CD14-positive monocyte (primary cell): ENCODE data around the gene CNTN2. TPM values are rescaled to one million over a fixed set of nuclear protein-coding genes. Genes with fewer than 3 reads are reported as not detected.

Experiments
- DNase-seq, 3 donors: peaks; one replicate each; pipeline ENCODE4 v3.0.0-alpha.2; 2011 to 2022
- H2AFZ ChIP-seq: 2 replicates; pipeline ENCODE4 v1.6.0; 2012; ENCODE audit warnings: mild to moderate bottlenecking, low read depth, low read length, inconsistent platforms; ENCODE audit not compliant: insufficient read depth, poor library complexity, severe bottlenecking
- H3K27ac ChIP-seq, 2 donors: 1 replicate in 1 of 2; 2 replicates in 1 of 2; pipeline ENCODE4 v1.5.1; 2012 to 2013; ENCODE audit warnings: low read length in 2 of 2, control low read depth in 1 of 2, inconsistent platforms in 1 of 2, low read depth in 1 of 2, mild to moderate bottlenecking in 1 of 2
- H3K27me3 ChIP-seq, 2 donors: one replicate each; pipeline versions ENCODE4 v1.6.0 to v1.6.1; 2011 to 2013; ENCODE audit warnings: low read length in 2 of 2; ENCODE audit not compliant: control insufficient read depth in 2 of 2, insufficient read depth in 2 of 2
- H3K36me3 ChIP-seq, 2 donors: replicated peaks in 1 of 2; 1 replicate in 1 of 2; 2 replicates in 1 of 2; pipeline versions ENCODE4 v1.5.1 to v1.6.1; 2012 to 2013; ENCODE audit warnings: low read length in 2 of 2, control low read depth in 1 of 2, inconsistent platforms in 1 of 2, mild to moderate bottlenecking in 1 of 2; ENCODE audit not compliant: insufficient read depth in 2 of 2, control insufficient read depth in 1 of 2
- H3K4me1 ChIP-seq, 2 donors: 1 replicate in 1 of 2; 2 replicates in 1 of 2; pipeline versions ENCODE4 v1.5.1 to v1.6.1; 2012 to 2013; ENCODE audit warnings: low read length in 2 of 2, control low read depth in 1 of 2, inconsistent platforms in 1 of 2, mild to moderate bottlenecking in 1 of 2, moderate library complexity in 1 of 2; ENCODE audit not compliant: insufficient read depth in 2 of 2, control insufficient read depth in 1 of 2
- H3K4me2 ChIP-seq: replicated peaks from 2 replicates; pipeline ENCODE3; 2012; ENCODE audit warnings: low read length, moderate library complexity, mild to moderate bottlenecking; ENCODE audit not compliant: poor library complexity, severe bottlenecking; ENCODE audit errors: extremely low read depth
- H3K4me3 ChIP-seq, 3 experiments: fragments of 200-600 bp in 1 of 3; sonication (generic) in 1 of 3; replicated peaks in 1 of 3; 1 replicate in 2 of 3; 2 replicates in 1 of 3; pipeline ENCODE4 v1.5.1; 2011 to 2013; ENCODE audit warnings: low read length in 3 of 3, mild to moderate bottlenecking in 3 of 3, control low read depth in 2 of 3, low read depth in 2 of 3, inconsistent platforms in 1 of 3, moderate library complexity in 1 of 3
- H3K79me2 ChIP-seq: 2 replicates; pipeline ENCODE4 v1.6.0; 2012; ENCODE audit warnings: mild to moderate bottlenecking, control low read depth, inconsistent platforms, low read length, moderate library complexity; ENCODE audit not compliant: insufficient read depth
- H3K9ac ChIP-seq: 2 replicates; pipeline ENCODE4 v1.6.0; 2017; ENCODE audit warnings: low read length, mild to moderate bottlenecking; ENCODE audit not compliant: insufficient read depth, poor library complexity, severe bottlenecking
- H3K9me3 ChIP-seq, 2 donors: replicated peaks in 1 of 2; 1 replicate in 1 of 2; 2 replicates in 1 of 2; pipeline versions ENCODE4 v1.5.1 to v1.6.1; 2012 to 2013; ENCODE audit warnings: low read length in 2 of 2, control low read depth in 1 of 2; ENCODE audit not compliant: control insufficient read depth in 1 of 2, insufficient read depth in 1 of 2
- H4K20me1 ChIP-seq: 2 replicates; pipeline ENCODE4 v1.6.0; 2012; ENCODE audit warnings: mild to moderate bottlenecking, low read length, control low read depth, moderate library complexity; ENCODE audit not compliant: insufficient read depth
- H3K27ac Mint-ChIP-seq, 7 donors: one replicate each; pipeline ENCODE4 v1.8.0; 2020; ENCODE audit warnings: mild to moderate bottlenecking in 7 of 7, mixed read lengths in 7 of 7, moderate library complexity in 6 of 7, inconsistent platforms in 2 of 7
- H3K27me3 Mint-ChIP-seq, 3 donors: one replicate each; pipeline ENCODE4 v1.8.0; 2021 to 2022; ENCODE audit warnings: low read depth in 3 of 3, mild to moderate bottlenecking in 3 of 3, mixed read lengths in 3 of 3, moderate library complexity in 3 of 3, inconsistent platforms in 1 of 3
- H3K36me3 Mint-ChIP-seq, 2 donors: one replicate each; pipeline ENCODE4 v1.8.0; 2020; ENCODE audit warnings: mixed read lengths in 2 of 2, inconsistent platforms in 1 of 2, mild to moderate bottlenecking in 1 of 2
- H3K4me1 Mint-ChIP-seq: one replicate; pipeline ENCODE4 v1.8.0; 2020; ENCODE audit warnings: mild to moderate bottlenecking, mixed read lengths
- H3K4me3 Mint-ChIP-seq, 2 donors: one replicate each; pipeline ENCODE4 v1.8.0; 2020; ENCODE audit warnings: mild to moderate bottlenecking in 2 of 2, mixed read lengths in 2 of 2, moderate library complexity in 1 of 2
- H3K9me3 Mint-ChIP-seq, 7 donors: one replicate each; pipeline ENCODE4 v1.8.0; 2020 to 2022; ENCODE audit warnings: mixed read lengths in 7 of 7, mild to moderate bottlenecking in 6 of 7, moderate library complexity in 6 of 7, inconsistent platforms in 2 of 7
- CTCF ChIP-seq: fragments of 200-600 bp; IDR thresholded peaks from one replicate; pipeline ENCODE4 v1.8.0; 2022; ENCODE audit warnings: antibody characterized with exemption, mild to moderate bottlenecking
- WGBS: methylation state at CpG from one replicate; pipeline ENCODE4 v1.1.5; 2013; ENCODE audit warnings: missing lambda C conversion rate; ENCODE audit not compliant: insufficient coverage; 5-methylcytosine and 5-hydroxymethylcytosine counted together
- intact Hi-C, 2 donors: fragments of 100-400 bp; cut with micrococcal nuclease; formaldehyde crosslinking; loops; one replicate each; pipeline versions ENCODE4 v1.15.0 to v1.15.1; 2023
- polyA plus RNA-seq, 3 donors: library from polyadenylated mRNA; depleted of rRNA in 1 of 3; unstranded in 2 of 3; stranded (reverse) in 1 of 3; fragments of 300-500 nt in 2 of 3; fragments of >200 nt in 1 of 3; fragmentation: Illumina TruSeq in 2 of 3; gene quantifications; 1 replicate in 2 of 3; 2 replicates in 1 of 3; pipeline ENCODE4 v1.2.3, GENCODE V29; 2012 to 2021

CNTN2 gene
- polyA plus RNA-seq, 3 donors = not detected

GRCh38 chr1:205071801-205072200 lies 28.8 kb downstream of the CNTN2 start:
- H3K4me1 ChIP-seq = no peaks in the 10 kb centered on the region
- no peak overlapping the region for H2AFZ ChIP-seq
- Mint-ChIP-seq H3K27me3 (peaks cover 0 to 2% (median 2%) of the 10 kb centered on the region in 3 donors), H3K27ac (peak overlapping the region in 1 of 7 donors; percentile 76), H3K4me3 (no peak overlapping the region), H3K9me3 (no peaks in the 10 kb centered on the region), H3K36me3 (no peaks in the 10 kb centered on the region), H3K4me1 (no peaks in the 10 kb centered on the region)
- H3K27ac ChIP-seq = no peak overlapping the region
- no peak overlapping the region for H3K4me2 ChIP-seq
- no peak overlapping the region for H3K9ac ChIP-seq
- H3K9me3 ChIP-seq = no peaks in the 10 kb centered on the region
- no peak for DNase-seq
- no peak overlapping the region for H3K4me3 ChIP-seq
- 95% methylated on average over 9 of the region's 12 CpGs for WGBS
- H3K79me2 ChIP-seq = no peaks in the 10 kb centered on the region
- no peaks in the 10 kb centered on the region for H3K27me3 ChIP-seq
- no peak for TF ChIP-seq CTCF
- no peaks in the 10 kb centered on the region for H4K20me1 ChIP-seq
- H3K36me3 ChIP-seq = no peaks in the 10 kb centered on the region
- intact Hi-C loops = no loop called here

GRCh38 chr1:205072286-205072685 lies 29.3 kb downstream of the CNTN2 start:
- TF ChIP-seq CTCF = no peak
- no peak overlapping the region for H3K4me2 ChIP-seq
- WGBS = 100% methylated on average over 3 of the region's 9 CpGs
- Mint-ChIP-seq H3K4me1 (no peaks in the 10 kb centered on the region), H3K27ac (no peak overlapping the region), H3K36me3 (no peaks in the 10 kb centered on the region), H3K4me3 (no peak overlapping the region), H3K27me3 (peaks cover 0 to 2% (median 2%) of the 10 kb centered on the region in 3 donors), H3K9me3 (no peaks in the 10 kb centered on the region)
- no peak for DNase-seq
- no peak overlapping the region for H3K27ac ChIP-seq
- no peaks in the 10 kb centered on the region for H3K27me3 ChIP-seq
- no peak overlapping the region for H2AFZ ChIP-seq
- intact Hi-C loops = no loop called here
- no peak overlapping the region for H3K4me3 ChIP-seq
- H4K20me1 ChIP-seq = no peaks in the 10 kb centered on the region
- no peaks in the 10 kb centered on the region for H3K36me3 ChIP-seq
- H3K4me1 ChIP-seq = no peaks in the 10 kb centered on the region
- no peaks in the 10 kb centered on the region for H3K9me3 ChIP-seq
- no peak overlapping the region for H3K9ac ChIP-seq
- H3K79me2 ChIP-seq = no peaks in the 10 kb centered on the region
